Uterus (tissue), 2 donors: Measurements from ENCODE around the gene DDX47.

Experiments
- POLR2A ChIP-seq, 2 donors: fragments of 450-650 bp; IDR thresholded peaks; one replicate each; pipeline ENCODE4 v1.6.1; 2016; ENCODE audit warnings: antibody characterized with exemption in 2 of 2, mild to moderate bottlenecking in 1 of 2, moderate library complexity in 1 of 2
- TF ChIP-seq, protein P1 (sequence below), 4 experiments: fragments of 200-600 bp in 2 of 4; fragments of 450-650 bp in 2 of 4; sonication (generic) in 2 of 4; IDR thresholded peaks; one replicate each; pipeline ENCODE4 v1.5.1; 2016 to 2019; ENCODE audit warnings: antibody characterized with exemption in 4 of 4, mild to moderate bottlenecking in 2 of 4, moderate library complexity in 1 of 4

DNA sequence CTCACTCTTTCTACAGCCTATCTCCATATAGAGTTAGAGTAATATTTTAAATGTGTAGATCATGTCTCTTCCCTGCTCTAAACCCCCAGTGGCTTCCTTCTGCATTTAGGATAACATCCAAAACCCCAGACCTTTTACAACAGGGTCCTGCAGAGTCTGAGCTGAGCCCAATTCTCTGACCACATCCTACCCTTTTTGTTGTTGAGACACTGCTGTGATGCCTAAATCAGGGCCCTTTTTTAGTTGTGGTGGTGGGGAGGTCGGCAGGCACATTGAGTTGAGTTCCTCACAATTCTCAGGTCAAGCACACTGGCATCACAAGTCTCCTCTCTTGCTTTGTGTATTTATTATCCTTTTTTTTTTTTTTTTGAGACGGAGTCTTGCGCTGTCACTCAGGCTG lies 1.8 kb upstream of the DDX47 start:
- no peak for TF ChIP-seq POLR2A (IDR thresholded peaks at IDR 0.05)
- TF ChIP-seq, protein P1, sequence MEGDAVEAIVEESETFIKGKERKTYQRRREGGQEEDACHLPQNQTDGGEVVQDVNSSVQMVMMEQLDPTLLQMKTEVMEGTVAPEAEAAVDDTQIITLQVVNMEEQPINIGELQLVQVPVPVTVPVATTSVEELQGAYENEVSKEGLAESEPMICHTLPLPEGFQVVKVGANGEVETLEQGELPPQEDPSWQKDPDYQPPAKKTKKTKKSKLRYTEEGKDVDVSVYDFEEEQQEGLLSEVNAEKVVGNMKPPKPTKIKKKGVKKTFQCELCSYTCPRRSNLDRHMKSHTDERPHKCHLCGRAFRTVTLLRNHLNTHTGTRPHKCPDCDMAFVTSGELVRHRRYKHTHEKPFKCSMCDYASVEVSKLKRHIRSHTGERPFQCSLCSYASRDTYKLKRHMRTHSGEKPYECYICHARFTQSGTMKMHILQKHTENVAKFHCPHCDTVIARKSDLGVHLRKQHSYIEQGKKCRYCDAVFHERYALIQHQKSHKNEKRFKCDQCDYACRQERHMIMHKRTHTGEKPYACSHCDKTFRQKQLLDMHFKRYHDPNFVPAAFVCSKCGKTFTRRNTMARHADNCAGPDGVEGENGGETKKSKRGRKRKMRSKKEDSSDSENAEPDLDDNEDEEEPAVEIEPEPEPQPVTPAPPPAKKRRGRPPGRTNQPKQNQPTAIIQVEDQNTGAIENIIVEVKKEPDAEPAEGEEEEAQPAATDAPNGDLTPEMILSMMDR (IDR thresholded peaks at IDR 0.05) = no peak
